DOHH2 (cell line): ENCODE results near the gene CD163L1.

ENCODE experiments used
- H3F3A ChIP-seq: fragments of 200-600 bp; sonication (generic), shearing (Covaris generic); 2 replicates; pipeline ENCODE4 v1.6.0; 2016; ENCODE audit warnings: antibody characterized with exemption, mild to moderate bottlenecking; ENCODE audit not compliant: control insufficient read depth, insufficient read depth
- H3K27ac ChIP-seq: fragments of 200-600 bp; sonication (generic); 2 replicates; pipeline ENCODE4 v1.5.1; 2014; ENCODE audit warnings: low read depth, mild to moderate bottlenecking, low read length, moderate library complexity
- H3K27me3 ChIP-seq: fragments of 200-600 bp; sonication (generic); 2 replicates; pipeline ENCODE4 v1.6.1; 2014; ENCODE audit warnings: mild to moderate bottlenecking, low read length, mixed read lengths; ENCODE audit not compliant: control insufficient read depth
- H3K36me3 ChIP-seq: fragments of 200-600 bp; sonication (generic); 2 replicates; pipeline ENCODE4 v1.6.1; 2014; ENCODE audit warnings: mild to moderate bottlenecking, low read length, moderate library complexity, mixed read lengths; ENCODE audit not compliant: control insufficient read depth
- H3K4me1 ChIP-seq: fragments of 200-600 bp; sonication (generic); 2 replicates; pipeline ENCODE4 v1.6.1; 2014; ENCODE audit warnings: mild to moderate bottlenecking, low read length, mixed read lengths; ENCODE audit not compliant: control insufficient read depth
- H3K4me2 ChIP-seq: fragments of 200-600 bp; sonication (generic); 2 replicates; pipeline ENCODE4 v1.6.0; 2014; ENCODE audit warnings: mild to moderate bottlenecking, low read length, moderate library complexity
- H3K4me3 ChIP-seq: fragments of 200-600 bp; sonication (generic); 2 replicates; pipeline ENCODE4 v1.5.1; 2014; ENCODE audit warnings: mild to moderate bottlenecking, low read length, mixed read lengths
- H3K79me2 ChIP-seq: fragments of 200-600 bp; sonication (generic); 2 replicates; pipeline ENCODE4 v1.6.1; 2014; ENCODE audit warnings: mild to moderate bottlenecking, low read length, mixed read lengths; ENCODE audit not compliant: control insufficient read depth
- H3K9me2 ChIP-seq: fragments of 200-600 bp; sonication (generic); replicated peaks from 2 replicates; pipeline ENCODE4 v1.6.1; 2014; ENCODE audit warnings: mild to moderate bottlenecking, low read length, mixed read lengths; ENCODE audit not compliant: control insufficient read depth
- H3K9me3 ChIP-seq: fragments of 200-600 bp; sonication (generic); 2 replicates; pipeline ENCODE4 v1.6.1; 2014; ENCODE audit warnings: antibody characterized with exemption, low read length, mixed read lengths; ENCODE audit not compliant: control insufficient read depth, insufficient read depth
- H4K20me1 ChIP-seq: fragments of 200-600 bp; sonication (generic); 2 replicates; pipeline ENCODE4 v1.6.0; 2014; ENCODE audit warnings: low read depth, mild to moderate bottlenecking, antibody characterized with exemption, low read length, moderate library complexity; ENCODE audit not compliant: control insufficient read depth, insufficient read depth
- CTCF ChIP-seq: fragments of 200-600 bp; sonication (generic); IDR thresholded peaks from one replicate; pipeline ENCODE4 v1.5.1; 2014; ENCODE audit warnings: antibody characterized with exemption, mild to moderate bottlenecking, low read depth, low read length; ENCODE audit not compliant: poor library complexity, severe bottlenecking
- EZH2phosphoT487 ChIP-seq: fragments of 200-600 bp; sonication (generic); IDR thresholded peaks from 2 replicates; pipeline ENCODE4 v1.6.1; 2017; ENCODE audit warnings: borderline replicate concordance, mild to moderate bottlenecking, antibody characterized with exemption, low read length, moderate library complexity, mixed read lengths

CD163L1 gene

GRCh38 chr12:7485095-7485494 is 41.1 kb upstream of the CD163L1 start:
- Histone ChIP-seq H4K20me1 (no peaks in the 10 kb centered on the region), H3K4me1 (no peaks in the 10 kb centered on the region), H3F3A (no peaks in the 10 kb centered on the region), H3K36me3 (no peaks in the 10 kb centered on the region), H3K79me2 (no peaks in the 10 kb centered on the region), H3K9me2 (no peaks in the 10 kb centered on the region), H3K4me3 (no peak overlapping the region), H3K9me3 (no peaks in the 10 kb centered on the region), H3K4me2 (no peak overlapping the region), H3K27ac (no peak overlapping the region), H3K27me3 (no peaks in the 10 kb centered on the region)
- TF ChIP-seq CTCF (no peak), EZH2phosphoT487 (no peak)

GRCh38 chr12:7483343-7483742 is 39.4 kb upstream of the CD163L1 start:
- TF ChIP-seq CTCF (no peak), EZH2phosphoT487 (no peak)
- Histone ChIP-seq H3K9me2 (no peaks in the 10 kb centered on the region), H3K9me3 (no peaks in the 10 kb centered on the region), H3K79me2 (no peaks in the 10 kb centered on the region), H3K4me1 (no peaks in the 10 kb centered on the region), H3K27me3 (no peaks in the 10 kb centered on the region), H4K20me1 (no peaks in the 10 kb centered on the region), H3K4me3 (no peak overlapping the region), H3K27ac (no peak overlapping the region), H3K4me2 (no peak overlapping the region), H3F3A (no peaks in the 10 kb centered on the region), H3K36me3 (no peaks in the 10 kb centered on the region)

- no peaks in the 10 kb centered on the region for H3K79me2 ChIP-seq
- no peaks in the 10 kb centered on the region for H3K27me3 ChIP-seq
- no peaks in the 10 kb centered on the region for H3K4me1 ChIP-seq
- H3F3A ChIP-seq = no peaks in the 10 kb centered on the region
- no peak overlapping the region for H3K4me2 ChIP-seq
- no peaks in the 10 kb centered on the region for H3K9me3 ChIP-seq
- H4K20me1 ChIP-seq = no peaks in the 10 kb centered on the region
- no peak for TF ChIP-seq EZH2phosphoT487
- TF ChIP-seq CTCF = no peak
- H3K9me2 ChIP-seq = no peaks in the 10 kb centered on the region
- no peak overlapping the region for H3K27ac ChIP-seq
- H3K36me3 ChIP-seq = no peaks in the 10 kb centered on the region
- no peak overlapping the region for H3K4me3 ChIP-seq
Measured at GRCh38 chr12:7479771-7480170, 35.8 kb upstream of the CD163L1 start.

- no peak overlapping the region for H3K4me2 ChIP-seq
- H3F3A ChIP-seq = no peaks in the 10 kb centered on the region
- H3K27ac ChIP-seq = no peak overlapping the region
- H3K79me2 ChIP-seq = no peaks in the 10 kb centered on the region
- H3K4me1 ChIP-seq = no peaks in the 10 kb centered on the region
- no peaks in the 10 kb centered on the region for H3K9me2 ChIP-seq
- no peaks in the 10 kb centered on the region for H3K27me3 ChIP-seq
- no peaks in the 10 kb centered on the region for H3K36me3 ChIP-seq
- no peaks in the 10 kb centered on the region for H4K20me1 ChIP-seq
- H3K4me3 ChIP-seq = no peak overlapping the region
- no peak for TF ChIP-seq EZH2phosphoT487
- no peak for TF ChIP-seq CTCF
- no peaks in the 10 kb centered on the region for H3K9me3 ChIP-seq
Measured at GRCh38 chr12:7472060-7472459, 28.1 kb upstream of the CD163L1 start.
